ENCODE results near the gene YAF2.
A peak's percentile ranks its signal among the peaks of the same experiment; 100 is the strongest.
"Not testable (repeated sequence)": the region's sequence is repeated elsewhere in the genome, so short reads cannot be mapped to it uniquely, and the experiment has no call there.

Gene YAF2

DNA sequence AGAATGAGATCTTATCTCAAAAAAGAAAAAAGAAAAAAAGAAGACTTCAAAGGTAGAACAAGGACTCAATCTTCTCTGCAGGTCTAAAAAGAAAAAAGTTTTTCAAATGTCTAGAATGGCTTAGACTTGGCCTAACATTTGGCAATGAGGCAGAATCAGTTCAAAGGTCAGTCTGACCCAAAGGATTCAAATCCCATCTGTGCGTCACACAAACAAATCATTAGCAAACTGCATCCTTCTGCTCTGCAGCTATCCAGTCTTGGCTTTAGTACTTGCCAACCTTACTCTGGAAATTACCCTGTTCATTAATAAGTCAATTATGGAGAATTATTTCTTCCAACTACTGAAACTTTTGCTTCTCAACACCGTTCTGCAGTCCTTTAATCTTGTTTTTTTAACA, 3.1 kb downstream of the YAF2 start:
- no peak for DNase-seq
- Mint-ChIP-seq H3K4me1 (peaks cover 37% of the 10 kb centered on the region), H3K9me3 (peaks cover 8% of the 10 kb centered on the region), H3K27me3 (ENCODE audit: low read depth, poor library complexity) (peaks cover under 1% of the 10 kb centered on the region), H3K36me3 (ENCODE audit: low read depth) (peaks cover 49% of the 10 kb centered on the region), H3K27ac (peak overlapping the region; percentile 59), H3K4me3 (peak overlapping the region; percentile 93)
- TF ChIP-seq, protein P1, sequence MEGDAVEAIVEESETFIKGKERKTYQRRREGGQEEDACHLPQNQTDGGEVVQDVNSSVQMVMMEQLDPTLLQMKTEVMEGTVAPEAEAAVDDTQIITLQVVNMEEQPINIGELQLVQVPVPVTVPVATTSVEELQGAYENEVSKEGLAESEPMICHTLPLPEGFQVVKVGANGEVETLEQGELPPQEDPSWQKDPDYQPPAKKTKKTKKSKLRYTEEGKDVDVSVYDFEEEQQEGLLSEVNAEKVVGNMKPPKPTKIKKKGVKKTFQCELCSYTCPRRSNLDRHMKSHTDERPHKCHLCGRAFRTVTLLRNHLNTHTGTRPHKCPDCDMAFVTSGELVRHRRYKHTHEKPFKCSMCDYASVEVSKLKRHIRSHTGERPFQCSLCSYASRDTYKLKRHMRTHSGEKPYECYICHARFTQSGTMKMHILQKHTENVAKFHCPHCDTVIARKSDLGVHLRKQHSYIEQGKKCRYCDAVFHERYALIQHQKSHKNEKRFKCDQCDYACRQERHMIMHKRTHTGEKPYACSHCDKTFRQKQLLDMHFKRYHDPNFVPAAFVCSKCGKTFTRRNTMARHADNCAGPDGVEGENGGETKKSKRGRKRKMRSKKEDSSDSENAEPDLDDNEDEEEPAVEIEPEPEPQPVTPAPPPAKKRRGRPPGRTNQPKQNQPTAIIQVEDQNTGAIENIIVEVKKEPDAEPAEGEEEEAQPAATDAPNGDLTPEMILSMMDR (IDR thresholded peaks at IDR 0.05), result no peak

DNA sequence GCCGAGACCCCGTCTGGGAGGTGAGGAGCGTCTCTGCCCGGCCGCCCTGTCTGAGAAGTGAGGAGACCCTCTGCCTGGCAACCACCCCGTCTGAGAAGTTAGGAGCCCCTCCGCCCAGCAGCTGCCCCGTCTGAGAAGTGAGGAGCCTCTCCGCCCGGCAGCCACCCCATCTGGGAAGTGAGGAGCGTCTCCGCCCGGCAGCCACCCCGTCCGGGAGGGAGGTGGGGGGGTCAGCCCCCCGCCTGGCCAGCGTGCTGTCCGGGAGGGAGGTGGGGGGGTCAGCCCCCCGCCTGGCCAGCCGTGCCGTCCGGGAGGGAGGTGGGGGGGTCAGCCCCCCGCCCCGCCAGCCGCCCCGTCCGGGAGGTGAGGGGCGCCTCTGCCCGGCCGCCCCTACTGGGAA, 10.5 kb downstream of the YAF2 start:
- H3K4me3 Mint-ChIP-seq; H3K27ac Mint-ChIP-seq; H3K27me3 Mint-ChIP-seq (ENCODE audit: low read depth, poor library complexity); DNase-seq; H3K4me1 Mint-ChIP-seq: not testable (repeated sequence)
- H3K36me3 Mint-ChIP-seq (ENCODE audit: low read depth), result peaks cover 59% of the 10 kb centered on the region
- H3K9me3 Mint-ChIP-seq, result peaks cover 43% of the 10 kb centered on the region

DNA sequence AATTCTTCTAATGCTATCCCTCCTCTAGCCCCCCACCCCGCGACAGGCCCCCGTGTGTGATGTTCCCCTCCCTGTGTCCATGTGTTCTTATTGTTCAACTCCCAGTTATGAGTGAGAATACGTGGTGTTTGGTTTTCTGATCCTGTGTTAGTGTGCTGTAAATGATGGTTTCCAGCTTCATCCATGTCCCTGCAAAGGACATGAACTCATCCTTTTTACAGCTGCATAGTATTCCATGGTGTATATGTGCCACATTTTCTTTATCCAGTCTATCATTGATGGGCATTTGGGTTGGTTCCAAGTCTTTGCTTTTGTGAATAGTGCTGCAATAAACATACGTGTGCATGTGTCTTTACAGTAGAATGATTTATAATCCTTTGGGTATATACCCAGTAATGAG, 13.5 kb downstream of the YAF2 start:
- not testable (repeated sequence) for H3K4me1 Mint-ChIP-seq; DNase-seq; H3K27ac Mint-ChIP-seq; H3K4me3 Mint-ChIP-seq; H3K27me3 Mint-ChIP-seq (ENCODE audit: low read depth, poor library complexity)
- peaks cover 30% of the 10 kb centered on the region for H3K9me3 Mint-ChIP-seq
- H3K36me3 Mint-ChIP-seq (ENCODE audit: low read depth), result peaks cover 46% of the 10 kb centered on the region

DNA sequence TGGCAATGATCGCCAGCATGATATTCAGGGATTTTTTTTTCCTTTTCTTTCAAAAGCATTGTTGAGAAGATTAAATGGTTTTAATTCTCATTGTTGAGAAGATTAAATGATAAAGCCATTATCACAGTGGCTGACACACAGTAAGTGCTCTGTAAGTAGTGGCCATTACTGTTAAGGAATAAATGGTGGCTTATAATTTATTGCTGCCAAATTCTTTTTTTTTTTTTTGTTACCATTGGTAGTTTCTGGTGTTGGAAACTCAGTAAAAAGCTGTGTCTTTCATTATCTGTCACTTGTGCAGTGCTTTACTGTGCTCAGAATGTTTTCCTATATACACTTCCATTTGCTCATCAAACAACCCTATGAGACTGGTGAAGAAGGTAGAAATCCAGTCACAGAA, 15.3 kb downstream of the YAF2 start:
- Mint-ChIP-seq H3K4me3 (no peak overlapping the region), H3K27ac (no peak overlapping the region), H3K4me1 (peaks cover 8% of the 10 kb centered on the region), H3K36me3 (ENCODE audit: low read depth) (peaks cover 43% of the 10 kb centered on the region), H3K27me3 (ENCODE audit: low read depth, poor library complexity) (no peaks in the 10 kb centered on the region), H3K9me3 (peaks cover 27% of the 10 kb centered on the region)
- no peak for DNase-seq
- TF ChIP-seq, protein P1 (IDR thresholded peaks at IDR 0.05), result no peak

DNA sequence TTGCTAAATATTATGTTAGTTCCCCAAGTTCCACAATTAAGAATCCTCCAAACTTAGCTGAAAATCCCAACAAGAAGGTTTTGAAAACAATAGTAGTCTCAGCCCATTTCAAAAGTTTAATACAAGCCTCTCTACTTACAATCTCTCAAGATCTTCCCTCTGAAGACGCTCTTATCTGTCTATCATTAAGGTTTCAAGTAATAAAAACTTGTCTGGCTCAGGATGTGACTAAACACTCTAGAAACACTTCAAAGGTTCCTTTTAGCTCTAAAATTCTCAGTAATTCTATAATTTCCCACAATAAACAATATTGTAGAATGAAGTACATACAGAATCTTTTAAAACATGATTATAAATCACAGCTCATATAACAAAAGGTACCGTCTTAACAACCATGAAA, 16.3 kb downstream of the YAF2 start:
- Mint-ChIP-seq H3K27me3 (ENCODE audit: low read depth, poor library complexity) (no peaks in the 10 kb centered on the region), H3K4me1 (peaks cover 11% of the 10 kb centered on the region), H3K9me3 (peaks cover 26% of the 10 kb centered on the region), H3K27ac (no peak overlapping the region), H3K4me3 (no peak overlapping the region), H3K36me3 (ENCODE audit: low read depth) (peaks cover 45% of the 10 kb centered on the region)
- TF ChIP-seq, protein P1 (IDR thresholded peaks at IDR 0.05), result no peak
- DNase-seq, result no peak

DNA sequence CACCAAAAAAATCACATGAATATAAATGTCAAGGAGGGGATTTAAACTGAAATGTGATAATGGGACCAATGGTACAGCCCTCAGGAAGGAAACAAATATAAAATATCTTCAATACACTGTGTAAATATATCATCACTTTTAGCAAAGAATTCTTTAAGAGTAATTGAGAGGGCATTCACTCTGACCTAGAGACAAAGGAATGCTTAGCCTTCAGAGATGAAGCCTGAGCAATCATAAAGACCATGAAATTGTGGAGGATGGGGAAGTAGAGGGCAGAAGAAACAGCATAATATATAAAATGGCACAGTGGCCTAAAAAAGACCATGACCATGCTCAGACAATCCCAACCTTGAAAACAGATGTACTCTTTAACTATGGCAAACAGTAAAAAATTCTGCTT, 20.4 kb downstream of the YAF2 start:
- Mint-ChIP-seq H3K27me3 (ENCODE audit: low read depth, poor library complexity) (no peaks in the 10 kb centered on the region), H3K9me3 (no peaks in the 10 kb centered on the region), H3K4me1 (peaks cover 22% of the 10 kb centered on the region), H3K27ac (no peak overlapping the region), H3K36me3 (ENCODE audit: low read depth) (peaks cover 16% of the 10 kb centered on the region), H3K4me3 (no peak overlapping the region)
- DNase-seq, result no peak
- TF ChIP-seq, protein P1 (IDR thresholded peaks at IDR 0.05), result no peak

DNA sequence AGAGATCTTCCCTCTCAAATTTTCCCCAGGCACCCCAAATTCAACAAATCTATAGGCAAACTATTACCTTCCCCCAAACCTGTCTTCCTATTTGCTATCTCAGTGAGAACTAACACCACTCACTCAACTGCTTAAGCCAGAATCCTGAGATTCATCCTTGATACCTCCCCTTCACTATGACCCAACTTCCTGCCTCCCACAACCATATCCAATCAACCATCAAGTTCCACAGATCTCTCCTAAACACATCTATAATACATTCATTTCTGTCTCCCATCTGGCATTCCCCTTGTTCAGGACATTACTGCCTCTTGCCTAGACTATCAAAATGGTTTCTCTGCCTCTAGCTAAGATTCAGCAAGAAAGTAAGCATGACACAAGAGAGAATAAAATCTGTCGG, 21.3 kb downstream of the YAF2 start:
- Mint-ChIP-seq H3K27ac (peak overlapping the region; percentile 9), H3K27me3 (ENCODE audit: low read depth, poor library complexity) (peaks cover under 1% of the 10 kb centered on the region), H3K4me3 (no peak overlapping the region), H3K4me1 (peaks cover 22% of the 10 kb centered on the region), H3K9me3 (no peaks in the 10 kb centered on the region), H3K36me3 (ENCODE audit: low read depth) (peaks cover 13% of the 10 kb centered on the region)
- no peak for DNase-seq
- TF ChIP-seq, protein P1 (IDR thresholded peaks at IDR 0.05), result no peak

DNA sequence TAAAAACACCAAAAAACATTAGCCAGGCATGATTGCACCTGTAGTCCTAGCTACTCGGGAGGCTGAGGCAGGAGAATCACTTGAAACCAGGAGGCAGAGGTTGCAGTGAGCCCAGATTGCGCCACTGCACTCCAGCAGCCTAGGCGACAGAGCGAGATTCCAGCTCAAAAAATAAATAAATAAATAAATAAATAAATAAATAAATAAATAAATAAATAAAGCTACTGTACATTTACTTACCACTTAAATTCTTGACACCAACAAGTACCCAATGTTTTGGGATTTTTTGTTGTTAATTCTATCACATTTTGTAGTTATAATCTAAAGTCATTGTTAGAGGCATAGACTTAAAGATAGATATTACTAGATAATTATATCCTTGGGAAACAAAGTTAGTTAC, 22.3 kb downstream of the YAF2 start:
- not testable (repeated sequence) for H3K27ac Mint-ChIP-seq; DNase-seq; H3K9me3 Mint-ChIP-seq; H3K4me3 Mint-ChIP-seq; H3K27me3 Mint-ChIP-seq (ENCODE audit: low read depth, poor library complexity); H3K36me3 Mint-ChIP-seq (ENCODE audit: low read depth)
- peaks cover 22% of the 10 kb centered on the region for H3K4me1 Mint-ChIP-seq
